ENCODE measurements around the gene TDRD10.

GRCh38 chr1:154520333-154520732 lies 18.3 kb downstream of the TDRD10 start:
- no peak for TF ChIP-seq CTCF (IDR thresholded peaks at IDR 0.05)
- TF ChIP-seq RFX5 (IDR thresholded peaks at IDR 0.05): no peak
- no peak for TF ChIP-seq POLR2A (IDR thresholded peaks at IDR 0.05; ENCODE audit: low read length)
- TF ChIP-seq KDM5A (IDR thresholded peaks at IDR 0.05): no peak
- TF ChIP-seq KDM1A (IDR thresholded peaks at IDR 0.05; ENCODE audit: low read depth): no peak
- no peak for TF ChIP-seq RAD21 (conservative IDR thresholded peaks at IDR 0.05 in 1 of 2, IDR thresholded peaks at IDR 0.05 in 1 of 2)
- no peak for TF ChIP-seq REST (IDR thresholded peaks at IDR 0.05)
- no peak for TF ChIP-seq CEBPB (IDR thresholded peaks at IDR 0.05)

All from A549 (cell line).